Small intestine (tissue), 7 donors: ENCODE measurements around the gene MED23. TPM values are rescaled to one million over a fixed set of nuclear protein-coding genes. Genes with fewer than 3 reads are reported as not detected.

Experiments
- DNase-seq, 2 donors: peaks; one replicate each; pipeline versions ENCODE4 v3.0.0 to v3.0.0-alpha.2; 2013
- FAIRE-seq: peaks from 2 replicates; lab custom pipeline; 2012; peaks lifted over from hg19 to GRCh38; lab: Jason Lieb, UNC
- H3K27ac ChIP-seq, 3 donors: one replicate each; pipeline ENCODE4 v1.5.1; 2013; ENCODE audit warnings: low read length in 2 of 3, mild to moderate bottlenecking in 2 of 3, control low read depth in 1 of 3, inconsistent platforms in 1 of 3, low read depth in 1 of 3, moderate library complexity in 1 of 3
- H3K27me3 ChIP-seq, 3 donors: one replicate each; pipeline ENCODE4 v1.6.1; 2013; ENCODE audit warnings: low read length in 3 of 3, inconsistent platforms in 1 of 3; ENCODE audit not compliant: control insufficient read depth in 3 of 3, insufficient read depth in 3 of 3
- H3K36me3 ChIP-seq, 3 donors: one replicate each; pipeline ENCODE4 v1.6.1; 2013; ENCODE audit warnings: low read length in 3 of 3, inconsistent platforms in 1 of 3, low read depth in 1 of 3, mild to moderate bottlenecking in 1 of 3, moderate library complexity in 1 of 3; ENCODE audit not compliant: control insufficient read depth in 3 of 3, insufficient read depth in 2 of 3
- H3K4me1 ChIP-seq, 3 donors: one replicate each; pipeline ENCODE4 v1.6.1; 2013; ENCODE audit warnings: low read length in 2 of 3, inconsistent platforms in 1 of 3, low read depth in 1 of 3, mild to moderate bottlenecking in 1 of 3, moderate library complexity in 1 of 3; ENCODE audit not compliant: control insufficient read depth in 3 of 3, insufficient read depth in 2 of 3
- H3K4me3 ChIP-seq, 3 donors: one replicate each; pipeline ENCODE4 v1.5.1; 2013; ENCODE audit warnings: low read length in 3 of 3, control low read depth in 1 of 3, inconsistent platforms in 1 of 3, low read depth in 1 of 3, mild to moderate bottlenecking in 1 of 3, moderate library complexity in 1 of 3
- H3K9me3 ChIP-seq, 2 donors: one replicate each; pipeline ENCODE4 v1.6.1; 2013; ENCODE audit warnings: low read depth in 1 of 2, low read length in 1 of 2; ENCODE audit not compliant: control insufficient read depth in 2 of 2, insufficient read depth in 1 of 2
- WGBS, 3 donors: extraction: QIAGEN DNeasy Blood & Tissue Kit; methylation state at CpG; one replicate each; pipeline ENCODE4 v1.1.7; 2013; 5-methylcytosine and 5-hydroxymethylcytosine counted together
- polyA plus RNA-seq, 4 donors: library from polyadenylated mRNA; stranded (reverse) in 3 of 4; unstranded in 1 of 4; fragments of 200-250 nt in 3 of 4; fragments of 120-200 nt in 1 of 4; gene quantifications; one replicate each; pipeline versions ENCODE4 v1.2.1 to v1.2.3, GENCODE V29; 2013
- donor health status: healthy with polysubstance abuse.
- donor health status: control.
- donor health status: control.
- donor health status: Bipolar disorder and iron deficiency.
- donor health status: healthy.

The MED23 gene
- polyA plus RNA-seq, 4 donors: 8.1 to 41.2 (median 13.6) TPM

DNA sequence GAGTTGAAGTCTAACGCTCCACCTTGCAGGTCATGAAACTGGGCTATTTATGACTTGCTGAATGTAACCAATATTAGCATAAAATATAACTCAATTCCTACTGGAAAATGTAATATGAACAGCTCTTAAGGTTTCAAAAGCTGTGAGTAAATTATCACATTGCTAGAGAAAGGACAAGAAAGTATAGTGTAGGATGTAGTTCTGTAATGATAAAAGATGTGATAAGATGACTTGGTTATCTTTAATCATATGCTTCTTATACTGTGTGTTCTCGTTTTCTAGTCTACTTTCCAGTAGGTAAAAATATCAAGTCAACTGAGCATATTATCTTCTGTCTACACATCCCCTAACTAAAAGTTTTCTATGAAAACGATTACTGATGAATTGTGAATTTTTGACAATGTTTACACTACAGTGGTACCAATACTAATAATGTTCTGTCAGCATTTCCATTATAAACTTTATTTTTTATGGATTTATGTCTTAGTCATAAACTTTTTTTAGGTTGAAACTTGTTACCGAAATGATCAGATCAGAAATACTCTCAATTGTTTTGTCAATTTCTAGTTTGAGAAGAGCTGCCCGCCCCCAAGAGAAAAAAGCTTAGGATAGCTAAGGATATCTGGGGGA lies 14.6 kb downstream of the MED23 start:
- Histone ChIP-seq H3K4me3 (no peak overlapping the region), H3K27me3 (no peaks in the 10 kb centered on the region), H3K27ac (no peak overlapping the region), H3K36me3 (peaks cover 4 to 20% (median 15%) of the 10 kb centered on the region in 3 donors), H3K9me3 (no peaks in the 10 kb centered on the region), H3K4me1 (no peaks in the 10 kb centered on the region)
- no peak for FAIRE-seq
- 82 to 91% (median 86%) methylated on average over 5 of the region's 5 CpGs for WGBS, 3 donors
- DNase-seq: no peak

DNA sequence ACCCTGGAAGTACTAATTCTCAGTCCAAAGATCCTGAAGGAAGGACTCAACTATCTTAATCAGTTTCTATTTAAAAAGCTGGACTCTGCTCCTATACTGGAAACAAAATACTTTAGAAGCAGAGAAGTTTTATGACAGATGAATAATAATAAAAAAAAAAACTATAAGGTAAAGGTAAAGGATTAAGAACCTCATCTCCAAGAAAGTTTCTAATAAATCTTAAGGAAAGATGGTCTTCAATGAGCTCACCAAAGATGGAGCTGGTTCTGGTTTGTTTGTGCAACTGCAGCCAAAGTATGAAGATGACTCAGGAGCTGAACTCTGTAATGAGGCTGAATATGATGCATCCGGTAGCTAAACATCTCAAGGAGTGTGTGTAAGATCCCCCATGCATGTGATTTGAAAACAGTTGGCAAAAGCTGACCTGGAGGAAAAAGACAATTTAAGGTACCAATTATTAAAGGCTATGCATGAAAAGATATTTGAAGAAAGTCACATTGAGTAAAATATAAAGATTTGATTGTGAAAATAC lies 25.2 kb downstream of the MED23 start:
- FAIRE-seq: peak; percentile 49
- Histone ChIP-seq H3K27me3 (no peaks in the 10 kb centered on the region), H3K4me1 (no peaks in the 10 kb centered on the region), H3K4me3 (no peak overlapping the region), H3K36me3 (peaks cover 9 to 22% (median 11%) of the 10 kb centered on the region in 3 donors), H3K27ac (peak overlapping the region in 1 of 3 donors; percentile 30), H3K9me3 (no peaks in the 10 kb centered on the region)
- WGBS, 3 donors: 73 to 77% (median 75%) methylated on average over 1 of the region's 1 CpG
- DNase-seq: peak; percentile 44 to 61

DNA sequence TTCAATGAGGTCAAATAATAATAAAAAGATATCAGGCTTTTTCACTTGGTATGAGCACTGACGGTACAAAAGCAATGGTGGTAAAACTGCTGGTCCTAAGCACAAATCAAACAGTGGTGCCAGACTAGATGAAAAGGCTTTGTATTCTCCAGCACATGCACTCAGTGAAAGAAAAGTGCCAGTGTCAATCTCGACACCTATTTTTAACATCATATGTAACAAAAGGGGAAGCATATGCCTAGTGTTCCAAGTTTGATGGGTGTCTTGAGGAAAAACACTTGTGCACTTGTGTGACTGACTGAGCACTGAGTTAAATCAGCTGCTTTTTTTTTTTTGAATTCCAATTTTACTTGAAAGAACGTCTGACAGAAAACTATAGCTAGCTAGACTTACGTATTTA lies 27.3 kb downstream of the MED23 start:
- Histone ChIP-seq H3K9me3 (no peaks in the 10 kb centered on the region), H3K36me3 (peaks cover 8 to 25% (median 16%) of the 10 kb centered on the region in 3 donors), H3K4me3 (no peak overlapping the region), H3K27me3 (no peaks in the 10 kb centered on the region), H3K4me1 (no peaks in the 10 kb centered on the region), H3K27ac (no peak overlapping the region)
- WGBS, 3 donors: 85 to 93% (median 90%) methylated on average over 4 of the region's 4 CpGs
- FAIRE-seq (no peak), DNase-seq (no peak)

DNA sequence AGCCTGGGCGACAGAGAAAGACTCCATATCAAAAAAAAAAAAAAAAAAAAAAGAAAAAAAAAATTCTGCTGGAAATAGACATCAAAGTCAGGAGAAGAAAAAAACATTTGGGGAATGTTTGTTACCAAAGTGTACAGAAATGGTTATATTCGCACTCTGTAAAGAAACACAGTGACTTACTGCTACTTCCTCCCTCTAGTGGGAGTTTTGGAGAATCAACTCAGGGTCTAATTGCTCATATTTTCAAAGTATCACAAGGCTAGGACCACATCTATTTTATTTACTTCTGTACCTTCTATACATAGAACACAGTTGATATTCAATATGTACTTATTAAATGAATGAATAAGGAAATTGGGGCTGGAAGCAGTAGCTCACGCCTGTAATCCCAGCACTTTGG lies 30.6 kb downstream of the MED23 start:
- peak; percentile 2 to 11 for DNase-seq
- Histone ChIP-seq H3K9me3 (no peaks in the 10 kb centered on the region), H3K27me3 (no peaks in the 10 kb centered on the region), H3K27ac (no peak overlapping the region), H3K36me3 (peaks cover 14 to 27% (median 26%) of the 10 kb centered on the region in 3 donors), H3K4me1 (no peaks in the 10 kb centered on the region), H3K4me3 (no peak overlapping the region)
- 95 to 100% (median 96%) methylated on average over 3 of the region's 3 CpGs for WGBS, 3 donors
- no peak for FAIRE-seq

DNA sequence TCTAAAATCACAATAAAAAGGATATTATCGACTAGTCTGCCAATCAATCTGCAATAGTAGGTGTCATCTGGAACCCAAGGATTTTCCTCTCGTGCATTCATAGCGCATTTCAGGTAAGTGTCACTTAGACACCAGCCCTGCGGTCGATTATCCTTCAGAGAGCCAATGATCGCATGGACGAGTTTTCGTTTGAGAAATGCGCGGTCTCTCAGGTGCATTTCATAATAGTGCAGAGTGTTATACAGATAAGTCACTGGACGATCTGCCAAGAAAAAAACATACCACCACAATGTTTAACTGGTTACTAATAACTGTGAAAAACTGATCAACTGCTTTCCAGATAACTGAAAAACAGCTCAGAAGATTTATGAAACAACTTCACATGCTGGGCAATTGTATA lies 34.0 kb downstream of the MED23 start:
- FAIRE-seq (no peak), DNase-seq (no peak)
- H3K27ac ChIP-seq: no peak overlapping the region
- H3K9me3 ChIP-seq: no peaks in the 10 kb centered on the region
- 93 to 96% (median 95%) methylated on average over 11 of the region's 11 CpGs for WGBS, 3 donors
- peaks cover 13 to 32% (median 30%) of the 10 kb centered on the region in 3 donors for H3K36me3 ChIP-seq
- no peak overlapping the region for H3K4me3 ChIP-seq
- H3K27me3 ChIP-seq: no peaks in the 10 kb centered on the region
- no peaks in the 10 kb centered on the region for H3K4me1 ChIP-seq

DNA sequence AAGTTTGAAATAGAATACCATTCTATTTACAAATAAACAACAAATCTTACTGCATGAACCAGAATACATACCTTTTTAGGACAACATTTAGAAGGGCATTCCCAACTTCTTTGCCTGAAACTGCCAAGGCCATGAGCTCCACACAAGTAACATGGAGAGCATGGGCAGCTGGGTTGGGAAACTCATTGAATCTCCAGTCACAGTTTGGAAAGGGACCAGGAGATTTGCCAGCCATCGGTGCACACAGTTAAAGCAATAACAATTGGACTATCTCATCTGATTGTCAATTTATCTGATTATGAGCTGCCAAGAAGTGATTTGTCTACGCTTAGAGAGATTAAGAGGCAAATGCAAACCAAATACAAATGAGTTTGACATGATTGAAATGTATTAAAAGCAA lies 35.1 kb downstream of the MED23 start:
- Histone ChIP-seq H3K27ac (no peak overlapping the region), H3K4me1 (no peaks in the 10 kb centered on the region), H3K4me3 (no peak overlapping the region), H3K27me3 (no peaks in the 10 kb centered on the region), H3K9me3 (no peaks in the 10 kb centered on the region), H3K36me3 (peaks cover 11 to 33% (median 29%) of the 10 kb centered on the region in 3 donors)
- no peak for DNase-seq
- FAIRE-seq: no peak
- 55 to 76% (median 72%) methylated on average over 2 of the region's 2 CpGs for WGBS, 3 donors

DNA sequence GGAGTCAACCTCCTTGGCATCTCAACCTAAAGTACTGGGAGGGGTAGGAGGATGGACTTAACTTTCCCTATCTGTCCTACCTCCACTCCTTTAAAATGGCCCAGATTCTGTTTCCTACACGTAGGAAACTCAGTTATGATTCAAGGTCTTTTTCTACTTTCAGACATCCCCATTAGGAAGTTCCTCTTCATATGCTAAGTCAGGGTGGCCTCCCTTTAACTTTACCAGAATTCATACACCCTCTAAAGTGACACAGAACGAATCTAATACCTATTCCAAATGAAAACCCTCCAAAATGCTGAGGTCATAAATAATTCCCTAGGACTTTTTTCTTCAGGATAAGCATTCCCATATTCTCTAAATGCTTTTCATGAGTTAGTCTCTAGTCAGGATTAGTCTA lies 39.4 kb downstream of the MED23 start:
- Histone ChIP-seq H3K9me3 (no peaks in the 10 kb centered on the region), H3K4me1 (no peaks in the 10 kb centered on the region), H3K27ac (no peak overlapping the region), H3K27me3 (no peaks in the 10 kb centered on the region), H3K36me3 (peaks cover 5 to 27% (median 25%) of the 10 kb centered on the region in 3 donors), H3K4me3 (no peak overlapping the region)
- no peak for FAIRE-seq
- WGBS, 3 donors: 85 to 90% (median 88%) methylated on average over 2 of the region's 2 CpGs
- no peak for DNase-seq

DNA sequence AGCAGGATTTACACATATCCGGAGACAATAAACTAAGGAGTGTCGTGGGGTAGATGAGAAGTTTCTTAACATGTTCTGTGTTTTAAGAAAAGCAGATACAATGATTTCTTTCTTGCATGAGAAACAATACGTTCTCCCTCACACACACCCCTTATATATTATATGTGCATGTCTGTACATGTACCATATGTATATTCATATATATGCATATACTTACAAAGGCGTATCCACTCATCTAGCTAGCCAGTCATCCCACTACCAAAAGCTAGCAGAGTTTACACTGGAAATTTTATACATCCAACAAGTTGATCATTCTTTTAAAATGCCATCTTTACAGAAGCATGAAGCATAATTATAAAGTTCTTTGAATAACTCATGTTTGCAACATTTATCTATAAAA lies 40.1 kb downstream of the MED23 start:
- H3K27me3 ChIP-seq: no peaks in the 10 kb centered on the region
- H3K4me3 ChIP-seq: no peak overlapping the region
- H3K4me1 ChIP-seq: no peaks in the 10 kb centered on the region
- H3K9me3 ChIP-seq: no peaks in the 10 kb centered on the region
- DNase-seq (no peak), FAIRE-seq (no peak)
- no peak overlapping the region for H3K27ac ChIP-seq
- 95 to 96% (median 96%) methylated on average over 4 of the region's 4 CpGs for WGBS, 3 donors
- peaks cover 5 to 26% (median 24%) of the 10 kb centered on the region in 3 donors for H3K36me3 ChIP-seq
